Dermis microvascular lymphatic vessel endothelial cell (primary cell): ENCODE measurements around the gene CAMKK2. TPM values are rescaled to one million over a fixed set of nuclear protein-coding genes. Genes with fewer than 3 reads are reported as not detected.
"Not testable (repeated sequence)": the region's sequence is repeated elsewhere in the genome, so short reads cannot be mapped to it uniquely, and the experiment has no call there.

Experiments used
- DNase-seq, 2 donors: peaks; one replicate each; pipeline versions ENCODE4 v3.0.0 to v3.0.0-alpha.2; 2010; ENCODE audit warnings: low read depth in 2 of 2
- total RNA-seq: library from RNA; depleted of rRNA; stranded (reverse); fragments of >200 nt; gene quantifications from 2 replicates; pipeline ENCODE4 v1.2.1, GENCODE V29; 2014

CAMKK2 gene
- total RNA-seq: 21.3 and 26.9 TPM in 2 replicates

DNA sequence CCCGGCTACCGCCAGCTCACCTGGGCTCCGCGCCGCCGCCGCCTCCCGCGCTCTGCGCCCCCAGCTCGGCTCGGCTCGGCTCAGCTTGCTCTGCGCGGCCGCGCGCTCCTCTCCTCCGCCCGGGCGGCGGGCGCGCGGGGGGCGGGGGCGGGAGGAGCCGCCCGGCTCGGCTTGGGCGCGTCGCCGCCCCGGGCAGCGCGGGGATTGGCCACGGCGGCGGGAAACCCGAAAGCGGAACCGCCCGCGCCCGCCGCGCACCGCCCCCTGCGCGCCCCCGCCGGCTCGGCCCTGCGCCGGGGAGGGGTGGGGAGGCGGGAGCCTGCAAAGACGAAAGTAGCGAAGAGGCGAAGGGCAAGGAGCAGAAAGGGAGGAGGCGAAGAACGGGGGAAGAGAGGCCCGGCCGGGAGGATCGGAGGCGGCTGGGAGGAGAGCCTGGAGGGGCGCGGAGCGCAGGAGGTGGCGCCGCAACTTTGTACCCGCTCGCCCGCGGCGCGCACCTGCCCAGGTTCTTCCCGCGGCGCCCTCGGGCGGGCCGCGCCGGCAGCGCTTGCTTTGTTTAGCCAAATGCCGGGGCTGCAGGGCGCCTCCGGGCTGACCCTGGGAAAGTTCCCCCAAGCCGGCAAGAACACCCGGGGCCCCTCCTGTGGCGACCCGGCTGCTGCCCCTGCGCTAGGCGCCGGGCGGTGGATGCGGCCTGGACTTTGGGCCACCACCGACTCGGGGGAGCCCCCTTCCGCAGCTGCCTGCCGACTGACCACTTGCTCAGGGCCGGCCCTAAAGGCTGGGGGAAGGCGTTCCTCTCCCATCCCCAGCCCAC is at the start of gene CAMKK2:
Gene CAMKK2 (minus strand): TSS at position 92 of the 817 bp plus-strand sequence. CDS start 22,183 bp downstream, outside the sequence.
- peak in 1 of 2 donors; percentile 84 for DNase-seq

- no peak for DNase-seq
Observed at GRCh38 chr12:121345151-121345815, 48.8 kb upstream of the CAMKK2 start.

GRCh38 chr12:121344506-121344905 is 48.0 kb upstream of the CAMKK2 start:
- no peak for DNase-seq

GRCh38 chr12:121337416-121337815 is 40.9 kb upstream of the CAMKK2 start:
- DNase-seq: no peak

DNA sequence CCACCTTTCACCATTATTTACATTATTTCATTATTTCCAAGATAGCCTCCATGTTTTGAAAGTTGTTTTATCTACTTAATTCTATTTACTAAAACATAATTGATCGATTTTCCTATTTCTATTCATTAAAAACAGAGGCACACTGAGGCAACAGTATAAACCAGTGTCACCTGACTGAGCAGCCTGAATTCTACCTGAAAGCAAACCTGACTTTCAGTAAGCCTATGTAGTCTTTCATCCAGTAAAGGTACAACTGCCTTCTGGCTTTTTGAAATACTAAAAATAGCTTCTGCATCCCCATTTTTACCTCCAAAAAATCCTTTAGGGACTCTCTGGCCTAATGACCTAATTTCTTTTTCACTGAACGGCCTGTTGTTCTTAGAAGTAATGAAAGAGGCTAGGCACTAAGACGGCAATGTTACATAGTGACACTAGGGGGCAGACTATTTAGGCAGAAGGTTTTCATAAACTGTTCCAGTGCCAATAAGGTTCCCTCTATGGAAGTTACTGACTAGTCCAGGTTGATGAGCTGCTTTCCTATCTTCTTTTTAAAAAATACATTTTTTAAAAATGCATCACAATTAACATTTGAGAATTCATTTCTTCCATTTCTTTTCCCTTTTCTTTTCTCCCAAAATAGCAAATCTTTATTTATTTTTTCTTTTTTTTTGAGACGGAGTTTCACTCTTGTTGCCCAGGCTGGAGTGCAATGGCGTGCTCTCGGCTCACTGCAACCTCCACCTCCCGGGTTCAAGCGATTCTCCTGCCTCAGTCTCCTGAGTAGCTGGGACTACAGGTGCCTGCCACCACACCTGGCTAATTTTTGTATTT is 38.2 kb upstream of the CAMKK2 start:
- peak; percentile 40 to 79 for DNase-seq

- no peak for DNase-seq
Observed at GRCh38 chr12:121333747-121334146, 37.2 kb upstream of the CAMKK2 start.

DNA sequence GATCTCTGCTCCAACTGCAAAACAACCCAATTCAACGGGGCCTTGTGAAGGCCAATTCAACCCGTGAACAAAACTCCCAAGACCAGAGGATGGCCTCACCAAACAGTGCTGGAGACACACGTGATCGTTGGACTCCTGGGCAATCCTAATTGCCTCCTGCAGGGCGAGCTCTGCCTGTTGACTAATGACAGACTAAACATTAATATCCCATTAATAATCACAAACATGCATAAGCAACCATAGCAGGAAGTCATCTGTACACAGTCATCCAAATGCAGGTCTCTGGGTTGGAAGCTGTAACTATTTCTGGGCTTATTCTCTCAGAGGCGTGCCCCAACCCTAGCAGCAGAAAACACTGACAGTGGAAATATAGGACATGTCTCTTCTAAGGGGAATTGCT is 34.7 kb upstream of the CAMKK2 start:
- no peak for DNase-seq

- DNase-seq: no peak
Observed at GRCh38 chr12:121330692-121331091, 34.2 kb upstream of the CAMKK2 start.

DNA sequence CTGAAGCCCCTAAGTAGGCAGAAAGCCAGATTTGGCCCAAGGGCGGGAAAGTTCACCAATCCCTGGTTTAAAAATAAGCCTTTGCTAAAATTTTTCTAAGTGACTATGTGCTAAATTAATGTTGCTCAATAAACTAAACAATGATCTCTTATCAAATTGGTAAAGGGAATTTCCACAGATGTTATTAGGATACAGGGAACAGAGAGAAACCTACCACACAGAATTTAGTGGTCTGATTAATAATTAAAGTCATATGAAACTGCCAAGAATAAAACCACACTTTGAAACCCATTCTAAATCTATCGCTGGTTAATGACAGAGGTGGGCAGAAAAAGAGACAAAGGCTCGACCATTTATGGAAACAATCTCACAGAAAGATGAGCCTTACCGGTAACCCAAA is 33.7 kb upstream of the CAMKK2 start:
- DNase-seq: no peak

- no peak for DNase-seq
Observed at GRCh38 chr12:121328620-121329019, 32.1 kb upstream of the CAMKK2 start.

DNA sequence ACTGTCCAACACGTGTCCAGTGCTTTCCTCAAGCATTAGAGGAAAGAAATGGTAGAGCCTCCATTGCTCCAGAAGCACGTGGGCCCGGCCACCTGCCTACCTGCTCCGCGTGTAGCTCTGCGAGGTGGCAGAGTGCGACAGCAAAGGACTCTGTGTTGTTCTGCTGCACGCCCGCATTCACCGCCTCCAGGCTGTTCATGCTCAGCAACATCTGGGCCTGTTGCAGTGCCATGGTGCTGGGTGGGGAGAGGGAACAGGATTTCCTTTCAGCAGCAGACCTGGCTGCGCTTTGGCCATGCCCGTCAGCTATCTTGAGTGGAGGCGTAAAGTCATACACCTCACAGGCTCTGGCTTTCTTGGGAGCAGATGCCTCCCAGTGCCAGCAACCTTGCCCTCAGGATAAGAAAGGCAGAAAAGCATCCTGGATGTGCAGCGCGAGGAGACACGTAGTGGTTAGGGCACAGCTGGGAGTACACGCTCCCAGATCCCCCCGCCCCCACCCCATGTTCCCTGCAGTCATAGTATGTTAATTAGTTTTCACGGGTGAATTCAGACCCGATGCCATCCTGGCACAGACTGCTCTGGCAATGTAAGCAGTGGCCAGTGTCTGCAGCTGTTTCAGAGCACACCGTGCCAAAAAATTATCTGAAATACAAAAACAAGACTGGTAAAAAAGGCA is 30.6 kb upstream of the CAMKK2 start:
- peak in 1 of 2 donors; percentile 36 for DNase-seq

DNA sequence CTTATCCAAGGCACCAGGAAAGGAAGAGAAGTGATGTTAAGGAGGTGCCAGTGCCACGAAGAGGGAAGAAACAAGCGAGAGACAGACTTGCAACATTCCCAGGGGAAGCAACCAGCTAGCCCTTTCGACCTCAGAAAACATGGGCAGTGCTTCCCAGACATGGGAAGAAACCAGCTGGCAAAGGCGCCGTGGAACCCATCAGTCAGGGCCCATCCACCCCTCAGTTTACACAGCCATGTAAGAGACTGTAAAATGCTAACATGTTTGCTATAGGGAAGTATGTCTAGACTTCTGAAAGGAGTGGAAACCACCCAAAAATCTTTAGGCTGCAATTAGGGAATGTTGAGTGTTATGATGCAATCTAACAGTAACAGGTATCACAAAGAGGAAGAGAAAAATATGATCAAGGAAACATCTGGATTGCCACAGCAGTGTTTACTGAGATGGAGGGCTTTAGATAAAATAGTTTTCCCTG is 29.4 kb upstream of the CAMKK2 start:
- peak in 1 of 2 donors; percentile 55 for DNase-seq

DNA sequence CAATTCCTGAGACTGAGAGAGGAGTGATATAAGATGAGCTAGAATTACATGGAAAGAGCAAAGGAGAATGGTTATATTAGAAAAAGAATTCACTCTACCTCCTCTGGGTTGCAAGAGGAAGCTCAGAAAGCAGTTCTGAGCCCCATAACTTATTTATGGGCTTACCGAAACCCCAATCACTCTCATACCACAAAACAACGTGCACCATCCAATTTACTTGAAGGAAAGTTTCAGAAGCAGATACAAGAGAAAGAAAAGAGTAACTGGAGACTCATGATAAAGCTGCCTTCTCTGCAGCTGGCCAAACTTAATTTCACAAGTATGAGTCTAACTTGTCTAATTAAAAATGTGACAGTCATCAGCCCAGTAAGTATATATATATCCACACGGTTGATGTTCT is 27.4 kb upstream of the CAMKK2 start:
- DNase-seq: no peak

- DNase-seq: no peak
Observed at GRCh38 chr12:121318121-121318520, 21.6 kb upstream of the CAMKK2 start.

GRCh38 chr12:121314431-121314830 is 17.9 kb upstream of the CAMKK2 start:
- no peak for DNase-seq

- DNase-seq: not testable (repeated sequence)
Observed at GRCh38 chr12:121310231-121310630, 13.7 kb upstream of the CAMKK2 start.

GRCh38 chr12:121307397-121307796 is 10.9 kb upstream of the CAMKK2 start:
- DNase-seq: not testable (repeated sequence)

DNA sequence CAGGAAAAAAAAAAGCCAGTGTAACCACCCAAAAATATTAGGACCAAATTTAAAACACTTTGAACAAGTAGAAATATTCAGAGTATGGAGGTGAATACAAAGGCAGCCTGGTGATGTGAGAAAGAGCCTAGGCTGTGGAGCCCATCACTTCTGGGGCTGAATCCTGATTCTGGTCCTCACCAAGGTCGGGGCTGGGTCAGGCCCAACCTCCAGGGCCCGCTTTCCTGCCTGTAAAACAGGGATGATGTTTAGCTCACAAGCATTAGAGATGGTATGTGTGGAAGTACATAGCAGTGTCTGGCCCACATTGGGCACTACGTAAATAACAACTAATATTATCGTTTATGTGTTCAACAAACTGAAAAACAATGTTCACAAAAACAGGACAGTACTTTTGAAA is 7.8 kb upstream of the CAMKK2 start:
- DNase-seq: no peak

GRCh38 chr12:121301876-121302275 is 5.4 kb upstream of the CAMKK2 start:
- peak in 1 of 2 donors; percentile 13 for DNase-seq

- peak in 1 of 2 donors; percentile 53 for DNase-seq
Observed at GRCh38 chr12:121300083-121300819, 3.7 kb upstream of the CAMKK2 start.
